T-cell (primary cell): ENCODE data around the gene GLS2. TPM values are rescaled to one million over a fixed set of nuclear protein-coding genes. Genes with fewer than 3 reads are reported as not detected.
A peak's percentile ranks its signal among the peaks of the same experiment; 100 is the strongest.

Experiments used
- ATAC-seq, 4 experiments: fragments of 200-7000 bp in 3 of 4; fragments of 150-1000 bp in 1 of 4; cut with Tn5 transposase; replicated peaks in 1 of 4; 1 replicate in 3 of 4; 2 replicates in 1 of 4; pipeline ENCODE4 v1.10.0; 2021; ENCODE audit warnings: moderate library complexity in 3 of 4, mild to moderate bottlenecking in 2 of 4, moderate number of reproducible peaks in 1 of 4
- CTCF ChIA-PET, 2 donors: fragments of 300-600 bp; sonication (Branson Sonifier 250); formaldehyde crosslinking; loops; one replicate each; lab custom pipeline; 2022; ENCODE audit warnings: antibody characterized with exemption in 2 of 2; lab: Charles Lee
- POLR2A ChIA-PET, 2 donors: fragments of 300-600 bp; sonication (Branson Sonifier 250); formaldehyde crosslinking; loops; one replicate each; lab custom pipeline; 2022; ENCODE audit warnings: antibody characterized with exemption in 2 of 2; lab: Charles Lee
- DNase-seq, 35 experiments: peaks; one replicate each; pipeline versions ENCODE4 v3.0.0 to v3.0.0-alpha.2; 2013 to 2023
- H3K27ac ChIP-seq: one replicate; pipeline ENCODE4 v1.5.1; 2013; ENCODE audit warnings: low read length
- H3K27me3 ChIP-seq, 2 experiments: replicated peaks in 1 of 2; 1 replicate in 1 of 2; 2 replicates in 1 of 2; pipeline versions ENCODE4 v1.6.1 to v1.7.0; 2013; ENCODE audit warnings: low read length in 1 of 2, mixed read lengths in 1 of 2; ENCODE audit not compliant: control insufficient read depth in 2 of 2, insufficient read depth in 2 of 2; ENCODE audit errors: extremely low read depth in 1 of 2
- H3K36me3 ChIP-seq, 2 donors: 1 replicate in 1 of 2; 2 replicates in 1 of 2; pipeline versions ENCODE4 v1.6.1 to v1.7.0; 2013; ENCODE audit warnings: low read length in 1 of 2; ENCODE audit not compliant: control insufficient read depth in 2 of 2, insufficient read depth in 1 of 2; ENCODE audit errors: extremely low read depth in 1 of 2
- H3K4me1 ChIP-seq, 2 experiments: 1 replicate in 1 of 2; 2 replicates in 1 of 2; pipeline versions ENCODE4 v1.6.1 to v1.7.0; 2013; ENCODE audit warnings: low read length in 2 of 2, mixed read lengths in 1 of 2; ENCODE audit not compliant: insufficient read depth in 2 of 2, control insufficient read depth in 1 of 2; ENCODE audit errors: extremely low read depth in 1 of 2
- H3K4me3 ChIP-seq, 2 donors: 1 replicate in 1 of 2; 2 replicates in 1 of 2; pipeline versions ENCODE4 v1.5.1 to v1.7.0; 2013; ENCODE audit warnings: mild to moderate bottlenecking in 2 of 2, low read length in 1 of 2, moderate library complexity in 1 of 2; ENCODE audit not compliant: control insufficient read depth in 1 of 2; ENCODE audit errors: extremely low read depth in 1 of 2
- H3K9me3 ChIP-seq: 2 replicates; pipeline ENCODE4 v1.7.0; 2013
- H3K27ac Mint-ChIP-seq, 2 donors: one replicate each; pipeline ENCODE4 v1.8.0; 2020 to 2021; ENCODE audit warnings: mild to moderate bottlenecking in 2 of 2, mixed read lengths in 2 of 2
- H3K27me3 Mint-ChIP-seq, 2 donors: one replicate each; pipeline ENCODE4 v1.8.0; 2021 to 2022; ENCODE audit warnings: mixed read lengths in 2 of 2
- H3K36me3 Mint-ChIP-seq: one replicate; pipeline ENCODE4 v1.8.0; 2021; ENCODE audit warnings: mixed read lengths
- H3K4me1 Mint-ChIP-seq, 3 donors: one replicate each; pipeline ENCODE4 v1.8.0; 2020 to 2022; ENCODE audit warnings: mixed read lengths in 3 of 3, mild to moderate bottlenecking in 1 of 3
- H3K4me3 Mint-ChIP-seq, 3 donors: one replicate each; pipeline ENCODE4 v1.8.0; 2020 to 2022; ENCODE audit warnings: mild to moderate bottlenecking in 3 of 3, mixed read lengths in 3 of 3, moderate library complexity in 3 of 3
- H3K9me3 Mint-ChIP-seq, 3 donors: one replicate each; pipeline ENCODE4 v1.8.0; 2020 to 2022; ENCODE audit warnings: mixed read lengths in 3 of 3
- WGBS: methylation state at CpG from one replicate; pipeline ENCODE4 v1.1.5; 2013; ENCODE audit warnings: missing lambda C conversion rate; ENCODE audit not compliant: insufficient coverage; 5-methylcytosine and 5-hydroxymethylcytosine counted together
- total RNA-seq, 35 experiments: library from RNA in 6 of 35; stranded (reverse) in 6 of 35; fragments of 120-200 nt in 1 of 35; gene quantifications; one replicate each; pipeline versions ENCODE4 v1.2.1 to v1.2.4 and lab custom pipeline; 2013 to 2026

Gene GLS2
- total RNA-seq, 5 donors from 2014 or later (not counting 1 experiment from before 2014, with no cell fraction given) = 2.9 to 10.1 (median 6.9) TPM

- Histone ChIP-seq H3K27ac (no peak overlapping the region), H3K9me3 (no peaks in the 10 kb centered on the region), H3K36me3 (no peaks in the 10 kb centered on the region), H3K4me1 (peaks cover 0 to 5% of the 10 kb centered on the region in 2 experiments), H3K27me3 (no peaks in the 10 kb centered on the region), H3K4me3 (no peak overlapping the region)
- Mint-ChIP-seq H3K4me3 (no peak overlapping the region), H3K27ac (no peak overlapping the region), H3K27me3 (no peaks in the 10 kb centered on the region), H3K36me3 (no peaks in the 10 kb centered on the region), H3K4me1 (peaks cover 4 to 6% (median 4%) of the 10 kb centered on the region in 3 donors), H3K9me3 (no peaks in the 10 kb centered on the region)
- ATAC-seq = no peak
- DNase-seq = no peak
- POLR2A ChIA-PET = interaction anchor here in 1 of 2 donors (1.1 kb wide), 1 partner anchor 10 kb away, joined by 5 read pairs; no protein-coding TSS in a partner anchor
- WGBS = 79% methylated on average over 4 of the region's 11 CpGs
- CTCF ChIA-PET = interaction anchor here (0.5 to 1.4 kb wide), 7 partner anchors 8 to 615 kb away, joined by 3 to 5 read pairs (median 3); partner anchors contain the start of genes CNPY2 (in 1 of the 2) and TIMELESS (in 1 of the 2)
These were observed 26.5 kb downstream of the GLS2 start for GRCh38 chr12:56461235-56462159.

DNA sequence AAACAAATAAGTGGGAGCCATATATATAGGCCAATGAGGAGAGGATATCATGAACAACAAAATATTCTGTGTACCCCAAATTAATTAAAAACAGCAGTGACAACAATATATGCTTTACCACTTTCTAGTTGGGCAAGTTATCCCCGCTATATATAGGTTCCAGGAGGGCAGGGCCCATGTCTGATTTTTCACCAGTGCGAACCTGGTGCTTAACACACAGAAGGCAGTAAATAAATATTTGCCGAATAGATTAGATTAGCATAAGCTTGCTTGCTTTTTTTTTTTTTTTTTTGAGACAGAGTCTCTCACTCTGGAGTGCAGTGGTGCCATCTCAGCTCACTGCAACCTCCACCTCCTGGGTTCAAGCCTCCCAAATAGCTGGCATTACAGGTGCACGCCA lies 30.1 kb downstream of the GLS2 start:
- H3K27ac ChIP-seq = no peak overlapping the region
- 80% methylated on average over 1 of the region's 4 CpGs for WGBS
- ChIA-PET POLR2A (interaction anchor here in 1 of 2 donors (0.6 kb wide), 1 partner anchor 645 kb away, joined by 3 read pairs; no protein-coding TSS in a partner anchor), CTCF (interaction anchor here in 1 of 2 donors (0.6 to 0.7 kb wide), 2 partner anchors 94 to 106 kb away, joined by 3 read pairs; no protein-coding TSS in a partner anchor)
- H3K36me3 ChIP-seq = no peaks in the 10 kb centered on the region
- Mint-ChIP-seq H3K4me1 (no peaks in the 10 kb centered on the region), H3K4me3 (no peak overlapping the region), H3K27ac (no peak overlapping the region), H3K27me3 (no peaks in the 10 kb centered on the region), H3K36me3 (no peaks in the 10 kb centered on the region), H3K9me3 (no peaks in the 10 kb centered on the region)
- H3K4me3 ChIP-seq = no peak overlapping the region
- no peak for DNase-seq
- no peaks in the 10 kb centered on the region for H3K4me1 ChIP-seq
- H3K27me3 ChIP-seq = peaks cover 0 to 5% of the 10 kb centered on the region in 2 experiments
- no peak for ATAC-seq
- H3K9me3 ChIP-seq = no peaks in the 10 kb centered on the region

DNA sequence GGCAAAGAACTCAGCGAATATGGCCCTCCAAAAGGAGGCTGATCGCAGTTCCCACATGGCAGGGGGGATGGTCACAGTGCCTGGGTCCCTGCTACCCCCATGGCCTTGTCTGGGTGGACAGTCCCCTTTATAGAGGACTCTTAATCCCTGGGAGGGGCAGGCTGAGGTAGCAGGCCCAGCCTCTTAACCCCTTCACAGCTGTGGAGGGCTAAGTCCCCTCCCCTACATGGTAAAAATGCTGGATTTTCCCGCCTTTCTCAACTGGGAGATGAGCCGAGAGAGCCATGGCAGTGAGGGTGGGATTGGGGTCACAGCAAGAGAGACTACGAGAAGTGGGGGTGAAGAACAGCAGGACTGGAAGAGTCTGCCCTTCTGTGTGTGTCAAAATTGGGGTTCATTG lies 33.4 kb downstream of the GLS2 start, which contains the start of gene MIP:
Gene MIP (minus strand): TSS at position 101 of the 400 bp plus-strand sequence. CDS start 44 bp downstream, at position 57.
- Mint-ChIP-seq H3K36me3 (no peaks in the 10 kb centered on the region), H3K4me3 (no peak within 1 kb of the TSS), H3K27me3 (no peaks in the 10 kb centered on the region), H3K27ac (no peak within 1 kb of the TSS), H3K4me1 (peaks cover 6 to 7% (median 7%) of the 10 kb centered on the region in 3 donors), H3K9me3 (no peaks in the 10 kb centered on the region)
- ChIA-PET POLR2A (no interaction called here), CTCF (interaction anchor here in 1 of 2 donors (1.9 kb wide), 1 partner anchor 9 kb away, joined by 4 read pairs; no protein-coding TSS in a partner anchor)
- H3K27me3 ChIP-seq = peaks cover 0 to 5% of the 10 kb centered on the region in 2 experiments
- H3K4me3 ChIP-seq = no peak within 1 kb of the TSS
- H3K4me1 ChIP-seq = peaks cover 4 to 6% of the 10 kb centered on the region in 2 experiments
- WGBS = 93% methylated on average over 2 of the region's 5 CpGs
- H3K27ac ChIP-seq = no peak within 1 kb of the TSS
- DNase-seq (no peak), ATAC-seq (no peak)
- H3K9me3 ChIP-seq = no peaks in the 10 kb centered on the region
- H3K36me3 ChIP-seq = no peaks in the 10 kb centered on the region

DNA sequence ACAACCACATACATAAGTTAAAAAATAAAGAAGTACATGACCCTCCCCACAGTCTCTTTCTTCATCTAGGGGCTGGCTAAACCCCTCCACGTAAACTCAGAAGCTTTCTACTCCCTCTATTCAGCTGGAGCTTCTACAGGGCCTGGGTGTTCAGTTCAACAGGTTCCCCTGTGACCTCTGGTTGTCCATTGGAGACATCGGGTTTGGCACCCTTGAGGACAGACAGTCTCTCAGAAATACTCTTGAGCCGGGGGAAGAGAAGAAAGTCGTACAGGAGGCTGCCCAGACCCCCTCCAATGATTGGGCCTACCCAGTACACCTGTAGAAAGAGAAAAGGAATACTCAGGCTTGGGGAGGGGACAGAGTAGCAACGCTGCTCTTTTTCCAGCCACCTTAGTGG lies 36.8 kb downstream of the GLS2 start:
- Histone ChIP-seq H3K27ac (no peak overlapping the region), H3K9me3 (no peaks in the 10 kb centered on the region), H3K36me3 (no peaks in the 10 kb centered on the region), H3K27me3 (peaks cover 0 to 5% of the 10 kb centered on the region in 2 experiments), H3K4me1 (peaks cover 7 to 14% of the 10 kb centered on the region in 2 experiments), H3K4me3 (no peak overlapping the region)
- DNase-seq (no peak), ATAC-seq (no peak)
- H3K36me3 Mint-ChIP-seq = no peaks in the 10 kb centered on the region
- ChIA-PET CTCF (interaction anchor here (0.6 to 1.0 kb wide), 4 partner anchors 8 to 229 kb away, joined by 3 to 5 read pairs (median 4); partner anchors contain the start of gene RNF41 (in 1 of the 2)), POLR2A (interaction anchor here in 1 of 2 donors (1.1 kb wide), 1 partner anchor 11 kb away, joined by 5 read pairs; no protein-coding TSS in a partner anchor)
- no peaks in the 10 kb centered on the region for H3K27me3 Mint-ChIP-seq
- no CpG with 5 or more reads among the region's 5 CpGs for WGBS
- H3K27ac Mint-ChIP-seq = no peak overlapping the region
- peaks cover 14 to 20% (median 19%) of the 10 kb centered on the region in 3 donors for H3K4me1 Mint-ChIP-seq
- H3K9me3 Mint-ChIP-seq = no peaks in the 10 kb centered on the region
- no peak overlapping the region for H3K4me3 Mint-ChIP-seq

GRCh38 chr12:56450241-56450640 lies 37.7 kb downstream of the GLS2 start:
- H3K4me3 ChIP-seq = no peak overlapping the region
- Mint-ChIP-seq H3K9me3 (no peaks in the 10 kb centered on the region), H3K4me3 (peak overlapping the region; percentile 17 to 91 (median 79)), H3K27me3 (no peaks in the 10 kb centered on the region), H3K4me1 (peaks cover 14 to 20% (median 19%) of the 10 kb centered on the region in 3 donors), H3K27ac (no peak overlapping the region), H3K36me3 (no peaks in the 10 kb centered on the region)
- ChIA-PET CTCF (interaction anchor here (0.6 to 3.3 kb wide), 6 partner anchors 9 to 244 kb away, joined by 3 to 18 read pairs (median 4); no protein-coding TSS in a partner anchor), POLR2A (interaction anchor here (0.5 to 2.0 kb wide), 2 partner anchors 90 to 185 kb away, joined by 7 to 8 read pairs; partner anchors contain the start of gene STAT2 (in 1 of the 2))
- ATAC-seq = no peak
- peaks cover 7 to 14% of the 10 kb centered on the region in 2 experiments for H3K4me1 ChIP-seq
- H3K27me3 ChIP-seq = peaks cover 0 to 5% of the 10 kb centered on the region in 2 experiments
- whole genome bisulfite sequencing = 80% methylated on average over 2 of the region's 3 CpGs
- H3K27ac ChIP-seq = no peak overlapping the region
- H3K9me3 ChIP-seq = no peaks in the 10 kb centered on the region
- H3K36me3 ChIP-seq = no peaks in the 10 kb centered on the region
- DNase-seq = no peak

GRCh38 chr12:56449622-56449984 lies 38.4 kb downstream of the GLS2 start:
- peak overlapping the region; percentile 79 to 91 (median 90) for H3K4me3 Mint-ChIP-seq
- H3K36me3 Mint-ChIP-seq = no peaks in the 10 kb centered on the region
- 0% methylated on average over 2 of the region's 5 CpGs for WGBS
- peak overlapping the region; percentile 91 to 94 for H3K4me3 ChIP-seq
- H3K4me1 ChIP-seq = peaks cover 7 to 14% of the 10 kb centered on the region in 2 experiments
- H3K27ac Mint-ChIP-seq = peak overlapping the region; percentile 98
- H3K27me3 ChIP-seq = peaks cover 0 to 5% of the 10 kb centered on the region in 2 experiments
- no peak for ATAC-seq
- H3K27me3 Mint-ChIP-seq = no peaks in the 10 kb centered on the region
- no peaks in the 10 kb centered on the region for H3K9me3 ChIP-seq
- no peaks in the 10 kb centered on the region for H3K36me3 ChIP-seq
- H3K27ac ChIP-seq = peak overlapping the region; percentile 65
- peaks cover 14 to 20% (median 19%) of the 10 kb centered on the region in 3 donors for H3K4me1 Mint-ChIP-seq
- no peak for DNase-seq
- ChIA-PET POLR2A (interaction anchor here in 1 of 2 donors (0.6 to 2.0 kb wide), 2 partner anchors 90 to 322 kb away, joined by 3 to 8 read pairs; partner anchors contain the start of genes ESYT1 and STAT2), CTCF (interaction anchor here (0.6 to 3.3 kb wide), 8 partner anchors 10 to 695 kb away, joined by 3 to 18 read pairs (median 4); partner anchors contain the start of genes RPL41 (in 1 of the 2) and STAT2 (in 1 of the 2))
- no peaks in the 10 kb centered on the region for H3K9me3 Mint-ChIP-seq
